NCI-H1105 (cell line): ENCODE results near the gene DLG2.
"Not testable (repeated sequence)": the region's sequence is repeated elsewhere in the genome, so short reads cannot be mapped to it uniquely, and the experiment has no call there.

Experiments used
- DNase-seq: peaks from one replicate; lab custom pipeline; 2025; lab: John Stamatoyannopoulos, UW

Gene DLG2

DNA sequence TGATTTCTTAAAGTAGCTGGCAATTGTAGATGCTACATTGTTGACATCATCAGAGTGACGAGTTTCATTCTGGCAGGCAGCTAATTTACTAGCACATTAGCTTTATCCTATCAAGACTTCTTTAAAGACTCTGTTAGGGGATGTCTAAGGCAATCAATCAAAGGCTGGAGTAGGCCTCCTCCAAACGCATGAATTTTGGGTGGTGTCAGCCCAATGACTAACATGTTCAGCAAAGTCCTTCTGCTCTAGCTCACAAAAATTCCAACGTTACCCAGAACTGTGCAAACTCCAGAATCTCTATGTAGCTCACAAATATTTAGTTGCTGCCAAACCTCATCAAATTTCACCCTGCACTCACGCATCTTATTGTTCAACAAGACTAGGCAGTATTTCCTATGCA, 395.6 kb downstream of the DLG2 start:
- no peak for DNase-seq

- DNase-seq: not testable (repeated sequence)
Measured at GRCh38 chr11:85229723-85230122, 397.4 kb downstream of the DLG2 start.

DNA sequence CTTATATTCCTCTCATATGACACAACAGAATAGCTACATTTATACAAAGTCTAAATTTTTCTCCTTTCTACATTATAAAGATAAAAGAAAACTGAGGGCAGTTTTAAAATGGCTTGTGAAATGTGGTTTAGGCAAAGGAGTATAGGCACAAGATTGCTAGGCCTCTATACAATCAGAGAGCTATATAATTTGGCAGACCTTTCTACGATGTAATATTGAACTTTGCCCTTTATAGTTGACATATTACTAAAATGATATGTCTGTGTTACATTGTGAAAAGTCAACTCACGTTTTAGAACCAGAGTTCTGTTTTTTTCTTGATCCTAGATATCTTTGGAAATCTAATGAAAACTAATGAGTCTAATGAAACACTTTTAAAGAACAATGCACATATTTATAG, 430.2 kb downstream of the DLG2 start:
- DNase-seq: no peak

DNA sequence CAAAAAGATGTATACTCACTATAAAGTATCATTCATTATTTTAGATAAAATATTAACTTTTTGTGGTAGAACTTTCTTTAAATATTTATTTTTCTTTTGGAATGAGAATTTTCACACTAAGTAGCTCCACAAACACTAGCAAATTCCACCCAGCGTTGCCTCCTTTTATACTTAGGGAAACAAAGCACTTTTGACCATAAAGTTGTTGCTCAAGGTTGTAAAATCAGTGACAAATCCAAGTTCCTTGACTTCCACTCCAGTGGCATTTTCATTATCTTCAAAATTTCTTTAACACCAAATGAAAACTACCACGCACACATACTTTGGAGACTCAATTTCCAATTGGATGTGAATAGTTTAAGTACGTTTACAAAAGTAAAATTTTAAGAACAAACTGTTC, 431.2 kb downstream of the DLG2 start:
- no peak for DNase-seq

DNA sequence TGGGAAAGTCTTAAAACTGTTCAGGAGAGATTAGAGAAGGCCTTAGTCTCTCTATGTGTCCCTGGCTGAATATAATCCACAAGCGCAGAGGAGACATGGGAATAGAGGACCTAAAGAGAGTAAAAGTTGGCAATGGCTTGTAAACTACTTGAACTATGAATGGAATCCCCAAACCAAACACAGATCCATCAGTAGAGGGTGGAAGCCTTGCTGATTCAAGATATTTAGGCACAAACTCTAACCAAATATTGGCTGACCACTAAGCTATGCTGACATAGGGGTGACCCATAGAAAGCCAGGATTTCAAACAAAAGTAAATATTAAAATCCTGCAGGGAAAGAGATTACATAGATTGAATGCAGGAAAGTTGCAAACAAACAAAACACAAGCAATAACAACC, 439.2 kb downstream of the DLG2 start:
- DNase-seq: no peak

- DNase-seq: no peak
Measured at GRCh38 chr11:85184721-85185120, 442.4 kb downstream of the DLG2 start.

DNA sequence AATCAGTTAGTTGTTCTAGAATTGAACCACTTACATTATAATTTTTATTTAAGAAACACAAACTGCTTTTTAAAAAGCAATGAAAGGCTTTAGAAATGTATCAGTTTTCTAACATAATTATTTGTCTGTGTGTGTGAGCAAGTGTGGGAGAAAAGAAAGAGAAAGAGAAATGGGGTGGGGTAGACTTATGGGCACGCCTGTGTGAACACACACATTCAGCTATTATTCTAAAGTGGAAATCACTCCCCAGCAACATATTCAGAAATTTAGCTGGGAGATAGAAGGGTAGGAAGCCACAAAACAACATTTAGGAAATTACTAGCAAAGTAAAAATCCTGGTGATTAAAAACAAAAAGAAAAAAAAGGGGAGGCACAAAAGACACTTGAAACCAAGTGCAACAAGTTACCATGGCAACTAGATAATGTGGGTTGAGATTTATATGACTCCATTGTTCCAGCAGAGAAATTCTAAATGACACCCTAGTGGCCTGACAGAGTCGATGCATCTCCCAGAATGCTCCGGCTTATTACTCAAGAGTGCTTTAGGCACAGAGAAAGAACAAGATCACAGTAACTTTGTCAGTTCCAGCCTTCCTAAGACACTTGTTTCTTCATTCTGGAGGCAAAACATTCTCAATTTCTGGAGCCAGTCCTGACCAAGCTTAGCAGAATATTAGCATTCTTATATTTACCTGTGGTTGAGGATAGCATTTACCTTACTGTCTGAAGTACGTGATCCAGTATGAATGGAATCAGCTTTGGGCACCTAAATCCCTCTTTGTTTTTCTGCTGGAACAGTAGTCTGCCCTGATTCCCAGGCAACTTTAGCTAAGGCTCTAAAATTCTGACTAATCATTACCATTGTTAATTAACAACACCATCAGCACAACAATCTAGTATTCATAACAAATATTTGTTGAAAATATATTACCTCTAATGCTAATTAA, 444.4 kb downstream of the DLG2 start:
- peak; percentile 13 for DNase-seq

- no peak for DNase-seq
Measured at GRCh38 chr11:85180528-85180927, 446.6 kb downstream of the DLG2 start.

DNA sequence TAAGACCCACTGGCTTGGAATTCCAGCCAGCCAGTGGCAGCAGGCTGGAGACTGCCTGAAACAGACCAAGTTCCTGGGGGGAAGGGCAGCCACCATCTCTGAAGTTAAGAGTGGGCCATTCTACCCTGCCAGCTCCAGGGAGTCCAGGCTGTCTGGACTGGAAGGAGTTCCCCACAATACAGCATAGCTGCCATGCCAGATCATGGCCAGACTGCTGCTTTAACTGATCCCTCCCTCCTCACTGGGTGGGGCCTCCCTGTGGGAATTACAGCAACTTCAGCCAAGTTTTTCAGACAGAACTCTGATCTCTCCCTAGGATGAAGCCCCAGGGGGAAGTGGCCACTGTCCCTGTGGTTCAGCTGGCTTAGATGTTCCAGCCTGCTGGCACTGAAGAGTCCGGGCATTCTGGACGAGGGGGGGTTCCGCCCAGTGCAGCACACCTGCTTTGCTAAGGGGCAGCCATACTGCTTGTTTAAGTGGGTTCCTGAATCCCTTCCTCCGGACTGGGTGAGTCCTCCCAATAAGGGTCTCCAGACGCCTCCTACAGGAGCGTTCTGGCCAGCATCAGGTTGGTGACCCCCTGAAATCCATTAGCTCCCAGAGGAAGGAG, 455.4 kb downstream of the DLG2 start:
- DNase-seq: no peak

DNA sequence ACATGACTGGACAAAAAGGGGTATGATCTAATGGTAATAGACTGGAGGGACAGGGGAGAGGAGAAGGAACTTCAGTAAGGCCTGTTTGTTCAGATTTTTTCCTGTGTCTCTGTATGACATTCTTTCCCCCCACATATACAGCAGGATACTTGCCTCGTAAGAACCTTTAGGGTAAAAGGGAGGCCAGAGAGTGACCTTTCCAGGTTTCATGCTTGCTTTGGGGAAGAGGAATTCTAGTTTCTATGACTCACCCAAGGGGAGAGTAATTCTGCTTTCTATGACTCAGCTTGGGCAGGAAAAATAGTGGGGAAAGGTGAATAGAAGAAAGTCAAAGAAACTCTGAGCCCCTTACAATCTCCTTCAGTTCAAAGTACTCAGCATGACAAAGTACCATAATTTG, 457.0 kb downstream of the DLG2 start:
- DNase-seq: no peak

DNA sequence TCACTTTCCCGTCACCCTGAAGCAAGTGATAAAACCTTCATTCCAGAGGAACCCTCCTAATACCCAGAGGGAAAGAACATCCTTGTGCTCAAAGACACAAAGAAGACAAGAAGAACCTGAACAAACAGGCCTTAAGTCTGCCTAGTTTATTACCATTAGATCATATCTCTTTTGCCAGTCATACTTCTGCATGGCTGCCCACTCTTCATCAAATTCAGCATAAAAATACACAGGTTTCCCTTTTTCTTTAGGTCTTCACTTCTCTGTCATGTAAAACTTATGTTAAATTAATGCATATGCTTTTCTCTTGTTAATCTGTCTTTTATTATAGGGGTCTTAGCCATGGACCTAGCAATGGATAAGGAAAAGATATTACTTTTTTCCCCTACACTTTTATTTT, 459.7 kb downstream of the DLG2 start:
- no peak for DNase-seq

DNA sequence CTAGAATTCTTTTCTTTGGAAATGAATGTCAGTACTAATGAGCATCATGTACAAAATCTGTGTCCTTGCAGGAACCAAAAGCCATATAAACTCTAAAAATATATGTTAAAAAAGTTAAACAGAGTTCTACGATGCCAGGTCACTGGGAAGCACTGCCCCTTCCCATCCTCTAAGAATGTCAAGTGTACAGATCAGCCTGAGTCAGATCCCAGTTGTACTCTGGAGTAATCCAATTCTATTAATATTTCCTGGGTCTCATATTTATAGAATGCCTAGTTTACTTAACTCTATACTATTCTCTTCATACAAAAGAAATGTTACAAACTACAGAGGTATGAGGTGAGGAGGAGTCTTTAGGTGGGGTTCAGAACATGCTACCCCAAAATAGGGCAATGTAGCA, 460.1 kb downstream of the DLG2 start:
- DNase-seq: no peak

- no peak for DNase-seq
Measured at GRCh38 chr11:85165819-85166218, 461.3 kb downstream of the DLG2 start.

- no peak for DNase-seq
Measured at GRCh38 chr11:85164743-85165142, 462.4 kb downstream of the DLG2 start.

DNA sequence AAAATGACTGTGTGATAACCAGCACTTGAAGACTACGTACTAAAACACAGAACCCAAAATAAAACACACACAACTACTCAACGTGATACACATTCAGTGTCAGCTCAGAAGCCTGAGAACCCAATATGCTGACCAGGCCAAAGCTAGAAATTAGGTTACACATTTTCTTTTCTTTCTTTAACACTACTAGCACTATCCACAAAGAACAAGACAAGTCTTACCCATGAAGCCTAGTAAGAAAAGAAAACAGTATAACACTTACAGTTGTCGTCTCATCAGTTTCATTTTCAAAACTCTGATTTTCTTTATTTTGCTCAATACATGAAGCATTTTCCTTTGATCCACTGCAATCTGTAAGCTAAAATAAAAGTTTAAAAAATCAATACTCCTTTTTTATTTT, 472.9 kb downstream of the DLG2 start:
- DNase-seq: no peak

DNA sequence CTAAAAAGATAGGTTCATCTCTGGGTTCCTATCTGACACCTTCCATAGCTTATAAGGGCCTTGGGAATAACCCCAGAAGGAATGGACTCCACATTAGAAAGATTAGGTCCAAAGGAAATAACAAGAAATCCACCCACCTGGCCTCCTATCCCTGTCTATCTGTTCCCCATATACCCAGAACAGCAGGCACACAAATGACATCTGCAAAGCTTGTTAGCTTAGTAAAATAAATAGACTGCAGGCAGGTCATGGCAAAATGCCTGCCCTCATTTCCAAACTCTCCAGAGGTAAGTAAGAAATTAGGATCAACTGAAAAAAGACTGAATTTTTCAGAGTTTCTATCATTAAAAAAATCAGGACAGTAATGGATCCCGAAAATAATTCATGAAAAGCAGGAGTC, 489.5 kb downstream of the DLG2 start:
- DNase-seq: no peak

- no peak for DNase-seq
Measured at GRCh38 chr11:85133636-85134035, 493.5 kb downstream of the DLG2 start.

- DNase-seq: no peak
Measured at GRCh38 chr11:85132851-85133585, 494.1 kb downstream of the DLG2 start.

DNA sequence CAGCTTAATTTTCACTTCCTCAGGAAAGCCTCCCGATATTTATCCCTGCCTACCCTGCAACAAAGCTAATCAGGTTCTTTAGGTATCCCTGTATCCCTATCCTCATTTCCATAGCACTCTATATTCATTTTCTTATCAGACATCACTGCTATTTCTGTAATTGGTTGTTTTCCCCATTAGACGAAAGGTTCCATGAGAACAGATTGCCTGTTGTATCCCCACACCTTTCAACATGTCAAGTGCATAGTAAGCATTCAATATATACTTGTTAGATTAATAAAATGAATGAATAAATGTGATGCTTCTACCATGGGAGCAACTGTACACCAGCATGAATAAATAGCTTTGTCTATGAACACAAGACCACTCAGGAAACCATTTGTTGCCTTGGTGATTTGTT, 499.8 kb downstream of the DLG2 start:
- DNase-seq: no peak

DNA sequence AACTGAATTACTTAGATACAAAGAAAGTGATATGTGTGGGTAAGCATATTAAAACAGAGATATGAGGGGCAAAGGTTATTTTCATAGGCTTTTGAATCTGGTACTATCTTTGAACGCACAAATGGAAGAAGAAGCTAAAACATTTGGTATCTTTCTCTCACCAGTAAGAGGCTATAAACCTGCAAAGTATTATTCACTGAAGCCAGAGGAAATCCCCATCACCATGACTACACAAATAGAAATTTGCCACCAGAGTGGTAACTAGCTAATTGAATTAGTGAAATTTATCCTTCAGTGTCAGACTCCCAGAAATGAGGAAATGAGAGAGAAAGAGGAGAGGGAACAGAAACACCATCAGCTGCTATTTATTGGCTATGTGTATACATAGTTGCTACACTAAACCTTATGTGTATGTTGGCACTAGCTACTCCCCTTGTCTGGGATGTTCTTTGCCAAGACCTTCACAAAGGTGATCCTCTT, 503.4 kb downstream of the DLG2 start:
- no peak for DNase-seq

DNA sequence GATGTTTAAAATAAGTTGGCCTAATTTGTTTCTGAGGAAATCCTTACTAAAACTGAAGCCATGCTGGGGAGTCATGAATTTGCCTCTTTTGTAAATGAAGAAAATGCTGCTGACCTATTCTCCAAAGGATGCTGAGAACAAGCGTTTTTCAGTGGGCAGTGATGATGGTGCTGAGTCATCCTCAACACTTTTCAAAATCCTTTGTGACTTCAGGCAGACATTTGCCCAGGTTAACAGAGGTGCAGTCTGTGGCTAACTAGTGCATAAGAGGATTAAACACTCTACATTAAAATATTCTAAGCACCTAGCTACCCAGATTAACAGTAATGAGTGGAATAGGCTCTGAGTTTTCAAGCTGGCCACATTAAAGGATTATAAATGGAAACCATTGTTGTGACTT, 509.0 kb downstream of the DLG2 start:
- DNase-seq: no peak

GRCh38 chr11:85115798-85116197, 511.3 kb downstream of the DLG2 start:
- no peak for DNase-seq

GRCh38 chr11:85114786-85115185, 512.4 kb downstream of the DLG2 start:
- DNase-seq: no peak
